HG02798 (cell line): Measurements from ENCODE around the gene ZMIZ1.

Source experiments
- ATAC-seq: cut with Tn5 transposase; IDR thresholded peaks from one replicate; pipeline ENCODE4 v1.9.1; 2021; ENCODE audit warnings: mild to moderate bottlenecking; ENCODE audit not compliant: unreplicated experiment, poor library complexity

ZMIZ1 gene

DNA sequence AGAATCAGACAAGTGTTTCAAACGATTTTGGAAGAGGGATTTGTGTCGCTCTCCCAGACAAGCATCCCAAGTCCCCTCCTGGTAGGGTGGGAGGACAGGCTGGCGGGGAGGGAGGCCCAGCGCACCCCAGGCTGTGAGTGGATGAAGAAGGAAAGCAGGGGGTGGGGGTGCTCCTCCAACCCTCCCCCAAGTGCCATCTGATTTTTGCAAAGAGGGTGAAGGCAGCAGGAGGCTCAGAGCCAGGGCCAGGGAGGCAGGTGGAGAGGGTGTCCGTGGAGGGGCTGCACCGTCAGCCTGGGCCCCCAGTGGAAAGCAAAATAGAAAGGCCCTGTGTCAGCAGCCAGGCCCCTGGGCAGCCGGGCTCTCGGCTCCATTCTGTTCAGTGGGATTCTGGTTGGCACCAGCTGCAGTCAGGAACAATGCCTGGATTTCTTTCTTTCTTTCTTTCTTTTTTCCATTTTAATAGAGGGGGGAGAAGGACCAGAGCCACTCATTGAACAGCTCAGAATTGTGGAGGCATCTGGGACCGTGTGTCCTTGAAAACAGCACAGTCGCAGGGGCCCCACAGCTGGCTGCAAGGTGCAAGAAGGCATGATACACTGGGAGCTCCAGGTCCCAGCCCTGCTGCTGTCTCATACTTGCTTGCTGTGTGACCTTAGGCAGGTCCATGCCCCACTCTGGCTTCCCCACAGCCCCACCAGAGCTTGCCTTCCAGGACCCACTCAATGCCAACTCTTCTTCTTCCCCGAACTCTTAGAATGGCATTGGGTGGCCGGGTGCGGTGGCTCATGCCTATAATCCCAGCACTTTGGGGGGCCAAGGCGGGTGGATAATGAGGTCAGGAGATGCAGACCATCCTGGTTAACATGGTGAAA is 7.1 kb upstream of the ZMIZ1 start:
- no peak for ATAC-seq

DNA sequence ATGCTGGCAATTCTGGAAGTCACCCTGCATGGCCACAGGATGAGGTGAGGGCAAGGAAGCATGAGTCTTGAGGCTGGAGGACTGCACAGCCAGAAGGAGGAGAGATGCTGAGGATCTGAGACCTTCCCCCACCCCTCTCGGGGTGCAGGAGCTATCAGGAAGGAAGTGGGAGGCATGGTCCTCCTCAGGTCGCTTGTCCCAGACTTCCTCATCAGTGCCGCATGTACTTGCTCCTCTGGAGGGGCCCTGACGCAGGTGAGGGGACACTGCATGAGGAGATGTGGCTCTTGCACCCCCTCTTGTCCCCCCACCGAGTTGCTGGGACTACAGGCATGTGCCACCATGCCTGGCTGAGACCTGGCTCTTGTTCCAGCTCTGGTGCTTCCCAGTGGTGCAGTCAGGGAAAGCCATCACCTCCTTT is 5.7 kb upstream of the ZMIZ1 start:
- ATAC-seq = no peak

DNA sequence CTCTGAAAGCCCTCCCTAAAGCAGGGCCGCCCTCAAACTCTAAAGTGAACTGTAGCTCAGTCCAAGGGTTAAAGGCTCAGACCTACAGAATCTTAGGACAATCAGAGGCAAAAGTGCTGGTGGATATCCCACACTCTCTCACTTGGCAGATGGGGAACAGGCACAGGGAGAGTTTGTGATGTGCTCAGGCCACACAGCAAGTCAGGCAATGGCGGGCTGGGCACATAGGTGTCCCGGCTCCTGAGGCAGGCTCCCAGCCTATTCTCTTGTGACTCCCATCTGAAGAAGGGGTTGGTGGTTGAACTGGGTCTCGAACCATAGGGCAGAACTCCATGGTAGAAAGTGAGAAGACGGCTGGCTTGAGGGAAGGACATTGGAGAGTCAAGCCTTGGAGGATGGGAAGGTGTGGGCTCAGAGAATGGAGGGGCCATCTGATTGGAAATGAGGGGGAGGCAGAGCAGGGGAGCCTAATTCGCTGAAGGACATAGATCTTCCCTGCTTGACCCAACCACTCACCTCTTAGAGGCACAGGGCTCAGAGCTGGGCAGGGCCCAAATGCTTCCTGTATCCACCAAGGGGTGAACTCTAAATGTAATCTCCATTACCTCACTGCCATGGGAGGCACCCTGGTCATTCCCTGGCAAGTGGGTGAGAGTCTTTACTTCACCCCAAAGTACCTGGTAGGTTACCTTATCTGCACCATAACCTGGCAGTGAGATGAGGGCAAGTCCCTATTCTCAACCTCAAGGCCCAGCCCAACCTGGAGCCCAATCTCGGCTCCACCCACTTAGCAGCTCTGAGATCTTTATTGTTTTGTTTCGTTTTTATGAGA is 4.9 kb upstream of the ZMIZ1 start:
- ATAC-seq = no peak

DNA sequence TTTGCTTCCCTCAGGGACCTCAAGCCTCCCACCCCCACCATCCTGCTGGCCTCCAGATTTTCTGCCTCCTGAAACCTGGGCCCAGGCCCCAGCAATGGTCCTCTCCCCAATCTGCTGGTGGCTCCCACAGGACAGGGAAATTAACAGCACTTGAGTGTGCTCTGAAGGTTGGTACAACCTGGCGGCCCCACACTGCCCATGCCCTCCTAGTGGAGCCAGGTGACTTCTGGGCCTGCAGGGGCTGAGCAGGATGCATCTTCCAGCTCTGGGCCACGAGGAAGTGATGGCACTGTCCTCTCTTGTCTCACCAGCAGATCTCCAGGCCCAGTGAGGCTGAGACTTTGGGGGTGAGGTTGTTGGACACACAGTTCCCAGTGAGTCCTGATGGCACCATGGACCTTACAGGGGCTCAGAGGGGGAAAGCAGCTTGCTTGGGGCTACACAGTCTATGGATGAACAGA is 3.6 kb upstream of the ZMIZ1 start:
- ATAC-seq = no peak

DNA sequence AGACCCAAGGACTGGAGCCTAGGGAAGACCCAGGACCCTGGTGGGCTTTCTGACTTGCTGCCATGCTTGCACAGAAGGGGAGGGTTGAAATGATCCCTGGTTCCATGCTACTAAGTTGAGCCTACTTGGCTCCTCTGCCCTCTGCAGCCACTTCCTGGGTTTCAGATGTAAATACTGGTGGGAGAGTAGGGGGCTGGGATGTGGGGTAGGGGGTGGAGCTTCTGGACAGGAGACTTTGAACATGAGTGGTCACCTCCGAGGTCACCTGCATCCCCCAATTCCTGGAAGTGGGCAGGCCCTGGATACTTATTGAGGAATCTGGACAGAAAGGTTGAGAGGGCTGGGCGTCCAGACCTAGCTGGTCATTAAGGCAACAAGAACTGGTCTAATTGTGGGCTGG is 2.9 kb upstream of the ZMIZ1 start:
- ATAC-seq = no peak

DNA sequence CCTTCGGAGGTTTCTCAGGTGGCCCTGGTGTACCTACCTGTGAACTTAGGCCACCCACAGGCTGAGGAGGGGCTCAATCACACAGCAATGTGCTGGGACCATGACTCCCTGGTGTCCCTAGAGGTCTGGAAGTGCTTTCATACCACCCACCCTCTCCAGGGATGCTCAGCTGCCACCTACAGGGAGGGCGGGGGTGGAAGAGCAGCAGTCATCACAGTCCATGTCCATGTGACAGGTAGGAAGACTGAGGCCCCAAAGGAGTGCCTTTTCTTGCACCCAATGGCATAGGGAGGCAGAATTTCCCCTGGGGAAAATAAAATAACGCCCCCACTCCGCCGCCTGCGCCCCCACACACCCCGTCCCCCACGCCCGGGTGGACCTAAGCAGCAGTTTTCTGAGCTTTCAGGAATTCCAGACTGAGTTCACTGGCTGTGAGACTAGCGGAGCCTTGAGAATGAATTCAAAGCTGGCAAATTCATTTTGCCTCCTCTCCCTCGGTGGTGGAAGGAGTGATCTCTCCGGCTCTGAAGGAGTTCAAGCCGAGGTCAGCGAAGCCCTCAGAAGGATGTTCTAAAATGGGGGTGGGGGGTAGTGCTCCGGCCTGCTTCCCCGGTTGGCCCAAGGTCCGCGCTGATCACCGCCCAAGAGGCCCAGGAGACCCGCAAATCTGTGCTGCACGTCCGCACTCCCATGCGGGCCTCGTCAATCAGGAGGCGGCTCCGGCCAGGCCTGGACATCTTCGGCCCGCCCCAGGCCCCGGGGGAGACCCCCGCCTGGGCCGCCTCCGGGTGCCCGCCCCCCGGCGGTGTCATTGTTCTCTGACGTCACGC is 2.1 kb upstream of the ZMIZ1 start:
- ATAC-seq = peak; percentile 3

DNA sequence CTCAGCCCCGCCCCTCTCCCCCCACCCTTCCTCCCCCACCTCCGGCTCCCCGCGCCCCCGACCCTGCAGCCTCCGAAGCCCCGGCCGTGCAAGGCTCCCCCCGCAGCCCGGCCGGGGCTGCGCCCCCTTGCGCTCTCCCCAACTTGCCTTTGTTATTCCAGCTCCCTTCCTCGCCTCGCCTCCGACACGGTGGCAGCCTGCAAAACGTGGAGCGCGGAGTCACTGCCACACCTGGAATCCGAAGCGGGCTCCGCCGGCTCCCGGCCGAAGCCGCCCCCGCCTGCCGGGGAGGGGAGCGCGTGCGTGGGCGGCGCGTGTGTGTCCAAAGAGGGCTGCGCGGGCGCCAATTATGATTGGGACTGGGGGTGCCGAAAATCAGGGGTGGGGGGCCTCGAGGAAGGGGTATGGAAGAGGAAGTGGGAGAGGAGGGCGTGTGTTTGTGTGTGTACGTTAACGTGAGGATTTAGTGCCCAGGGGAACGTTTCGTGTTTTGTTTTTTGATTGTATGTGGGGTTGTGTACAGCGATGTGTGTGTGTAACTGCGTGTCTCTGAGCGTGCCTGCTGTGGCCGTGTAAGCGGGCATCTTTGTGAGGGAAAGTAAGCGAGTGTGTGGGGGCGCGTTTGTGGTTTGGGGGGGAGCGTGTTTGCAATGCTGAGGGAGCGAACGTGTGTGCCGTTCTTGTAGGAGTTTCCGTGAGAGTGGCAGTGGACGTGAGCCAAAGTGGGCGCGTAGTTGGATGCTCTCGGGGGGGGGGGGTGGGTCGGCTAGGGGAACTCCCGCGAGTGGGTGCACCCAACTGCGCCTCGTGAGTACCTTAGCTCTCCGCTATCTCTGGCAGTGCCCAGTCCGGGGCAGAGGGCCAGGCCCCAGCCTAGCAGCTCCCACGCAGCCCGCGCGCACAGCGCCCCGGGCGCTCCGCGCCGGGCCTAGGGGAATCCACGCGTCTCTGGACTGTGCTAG is 1.2 kb upstream of the ZMIZ1 start:
- ATAC-seq = peak; percentile 20

DNA sequence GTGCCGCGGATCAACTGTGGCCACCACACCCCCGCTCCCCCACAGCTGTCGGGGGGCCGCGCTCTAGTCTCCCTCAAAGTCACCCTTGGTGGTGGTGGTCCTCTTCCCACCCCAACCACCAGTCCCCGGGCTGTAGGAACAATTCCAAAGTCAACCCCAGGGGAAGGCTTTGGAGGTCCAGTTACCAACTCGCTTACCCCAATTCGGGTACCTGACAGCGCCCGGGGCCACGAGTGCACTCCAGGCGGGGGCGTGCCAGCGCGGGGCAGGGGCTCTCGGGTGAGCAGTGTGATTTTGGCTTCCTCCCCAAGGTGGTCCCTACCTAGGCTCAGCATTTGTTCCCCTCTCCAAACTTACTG is 584 bp upstream of the ZMIZ1 start:
- no peak for ATAC-seq

DNA sequence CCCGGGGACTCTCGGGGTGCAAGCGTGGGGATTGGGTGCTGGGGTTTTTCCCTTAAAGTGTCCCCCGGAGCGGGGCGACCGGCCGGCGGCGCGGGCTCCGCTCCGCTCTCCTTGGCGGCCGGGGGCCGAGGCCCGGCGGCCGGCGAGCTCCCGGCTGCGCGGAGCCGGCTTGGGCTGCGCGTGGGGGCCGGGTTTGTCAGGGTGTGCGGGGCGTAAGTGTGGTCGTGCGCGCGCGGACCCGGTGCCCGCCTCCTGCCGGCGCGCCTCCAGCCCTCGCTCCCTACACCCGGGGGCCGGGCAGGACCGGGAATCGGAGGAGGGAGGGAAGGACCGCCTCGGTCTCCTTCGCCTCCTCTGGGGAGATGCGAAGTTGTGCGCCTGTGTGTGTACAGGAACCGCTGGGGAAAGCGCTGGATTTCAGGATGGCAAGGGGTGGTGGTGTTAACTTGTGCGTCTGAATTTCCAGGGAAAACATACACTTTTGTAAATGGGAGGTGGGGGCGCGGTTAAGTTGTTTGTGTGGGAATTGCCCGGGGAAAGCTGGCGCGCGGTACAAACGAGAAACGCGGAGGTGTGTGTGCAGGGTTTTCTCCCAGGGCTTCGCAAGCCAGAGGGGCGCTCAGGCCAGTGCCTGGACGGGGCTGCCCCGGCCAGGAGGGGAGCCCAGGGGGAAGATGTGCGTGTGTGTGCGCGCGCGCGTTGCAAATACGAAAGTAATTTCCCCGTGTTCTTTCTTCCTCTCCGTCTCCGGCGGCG is 737 bp downstream of the ZMIZ1 start:
- peak; percentile 10 for ATAC-seq

DNA sequence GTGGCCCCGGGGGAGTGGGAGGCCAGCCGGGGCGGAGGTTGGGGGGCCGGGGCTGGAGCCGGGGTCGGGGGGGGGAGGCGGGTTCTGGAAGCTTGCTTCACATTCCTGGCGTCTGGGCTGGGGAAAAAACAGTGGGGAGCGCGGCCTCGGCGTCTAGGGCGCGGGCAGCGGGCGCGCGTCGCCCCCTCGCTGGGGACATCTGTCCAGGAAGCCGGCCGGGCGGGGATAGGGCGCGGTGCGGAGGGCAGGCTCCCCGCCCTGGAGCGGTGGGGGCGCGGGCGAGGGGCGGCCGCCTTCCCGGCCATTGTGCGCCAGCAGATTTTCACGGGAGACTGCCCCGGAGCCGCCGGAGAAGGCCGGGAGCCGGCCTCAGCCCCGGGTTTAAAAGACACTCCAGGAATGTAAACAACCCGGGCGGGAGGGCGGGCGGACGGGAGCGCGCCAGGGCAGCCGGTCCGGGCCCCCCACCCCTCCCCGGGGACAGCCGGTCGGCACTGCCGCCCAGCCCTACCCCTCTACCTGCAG is 1.4 kb downstream of the ZMIZ1 start:
- ATAC-seq = no peak

DNA sequence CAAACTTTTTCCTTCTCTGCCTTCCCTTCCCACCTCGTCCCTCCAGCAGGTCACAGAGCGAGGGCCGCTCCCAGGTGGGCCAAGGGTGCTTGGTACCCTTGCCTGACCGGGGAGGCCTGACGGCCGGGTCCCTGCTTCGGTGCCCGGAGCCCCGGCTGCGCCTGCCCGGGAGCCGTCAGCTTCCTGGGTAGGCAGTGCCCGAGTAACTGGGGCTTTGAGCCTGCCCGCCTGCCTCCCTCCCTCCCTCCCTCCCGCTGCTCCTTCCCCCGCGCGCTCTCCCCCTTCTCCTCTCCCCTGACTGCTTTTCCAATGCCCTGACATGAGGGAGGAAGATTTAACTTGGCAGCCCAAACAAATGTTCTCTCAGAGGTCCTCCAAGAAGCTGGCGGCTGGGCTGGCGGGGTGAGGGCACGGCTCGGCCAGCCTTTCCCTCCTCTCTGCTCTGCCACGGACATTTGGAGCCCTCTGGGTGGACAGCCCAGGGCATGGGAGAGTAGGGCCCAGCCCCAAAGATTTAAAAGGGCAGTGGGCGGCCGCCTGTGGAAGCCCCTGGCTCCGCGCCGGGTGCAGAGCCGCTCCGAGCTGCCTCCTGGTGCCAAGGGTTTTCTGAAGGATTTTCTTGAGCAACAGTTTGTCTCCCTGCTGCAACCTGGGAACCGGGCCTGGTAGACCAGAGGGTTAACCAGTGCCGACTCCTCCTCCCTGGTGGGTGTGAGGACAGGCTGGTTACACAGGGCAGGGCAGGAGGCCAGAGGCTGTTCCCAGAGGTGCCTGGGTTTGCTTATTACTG is 2.0 kb downstream of the ZMIZ1 start:
- no peak for ATAC-seq

DNA sequence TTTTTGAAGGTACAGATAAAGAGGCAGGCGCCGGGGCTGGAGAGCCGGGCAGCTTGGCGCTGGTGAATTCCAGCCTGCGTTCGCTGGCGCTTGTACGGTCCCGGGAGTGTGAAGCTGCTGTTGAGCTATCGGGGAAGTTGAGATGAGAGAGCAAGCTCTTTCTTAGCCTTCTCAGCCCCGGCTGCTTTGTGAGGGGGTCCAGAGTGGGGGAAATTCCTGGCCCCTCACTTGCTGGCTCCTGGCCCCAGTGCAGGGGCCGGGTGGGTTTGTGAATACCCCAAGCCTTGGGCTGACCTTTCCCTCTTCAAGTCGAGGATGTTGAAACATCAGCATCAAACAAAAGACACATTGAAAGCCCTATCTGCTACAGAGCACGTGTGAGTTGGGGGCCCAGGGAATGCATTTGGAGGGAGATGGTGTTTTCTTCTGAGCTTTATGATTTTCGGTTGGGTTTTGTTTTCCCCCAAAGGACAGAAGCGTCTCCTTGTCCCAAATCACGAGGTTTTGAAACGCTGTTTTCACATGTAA is 2.7 kb downstream of the ZMIZ1 start:
- ATAC-seq = no peak

DNA sequence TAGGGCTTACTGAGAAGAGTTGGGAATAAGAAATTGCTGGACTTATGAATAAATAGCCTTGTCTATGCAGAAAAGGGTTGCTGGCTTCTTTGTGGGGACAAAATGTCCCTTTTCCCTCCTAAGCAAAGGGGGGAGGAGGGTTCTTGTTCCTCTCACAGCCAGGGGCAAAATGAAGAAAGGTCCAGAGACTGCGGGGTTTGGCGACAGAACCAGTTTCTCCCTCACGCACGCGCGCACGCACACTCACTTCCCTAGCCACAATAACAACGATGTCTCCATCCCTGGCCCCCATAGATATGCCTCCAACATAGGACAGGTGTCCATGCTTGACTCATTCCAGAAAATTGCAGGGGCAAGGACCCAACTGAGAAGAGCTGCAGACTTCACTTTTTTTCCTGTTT is 3.3 kb downstream of the ZMIZ1 start:
- ATAC-seq = no peak

DNA sequence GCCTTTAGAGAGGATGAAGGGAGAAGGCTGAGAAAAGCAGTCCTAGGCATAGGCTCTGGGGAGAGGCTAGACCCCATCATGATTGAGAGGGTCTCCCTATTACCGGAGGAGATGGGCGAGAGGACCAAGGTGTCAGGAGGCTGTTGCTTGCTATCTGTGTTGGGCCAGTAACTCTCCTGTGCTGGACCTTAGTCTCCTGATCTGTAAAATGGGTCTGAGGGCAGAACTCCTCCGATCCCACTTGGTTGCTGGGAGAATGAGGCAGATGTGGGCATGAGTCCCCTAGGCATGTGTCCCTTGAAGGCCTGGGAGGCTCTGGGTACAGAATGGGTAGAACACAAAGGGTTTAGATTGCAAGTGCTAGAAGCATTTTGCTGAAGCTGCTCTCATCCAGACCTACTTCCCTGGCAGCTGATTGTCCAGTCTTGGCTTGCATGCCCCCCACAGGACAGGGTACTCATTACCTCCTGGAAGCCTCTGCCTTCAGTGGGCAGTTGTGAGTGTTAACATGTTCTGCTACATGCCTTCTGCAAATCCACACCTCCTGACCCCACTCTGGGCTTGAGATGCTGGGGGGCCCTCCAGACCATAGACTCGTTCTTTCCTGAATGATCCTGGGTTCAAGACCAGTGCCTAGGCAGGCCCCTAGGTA is 4.4 kb downstream of the ZMIZ1 start:
- ATAC-seq = no peak

DNA sequence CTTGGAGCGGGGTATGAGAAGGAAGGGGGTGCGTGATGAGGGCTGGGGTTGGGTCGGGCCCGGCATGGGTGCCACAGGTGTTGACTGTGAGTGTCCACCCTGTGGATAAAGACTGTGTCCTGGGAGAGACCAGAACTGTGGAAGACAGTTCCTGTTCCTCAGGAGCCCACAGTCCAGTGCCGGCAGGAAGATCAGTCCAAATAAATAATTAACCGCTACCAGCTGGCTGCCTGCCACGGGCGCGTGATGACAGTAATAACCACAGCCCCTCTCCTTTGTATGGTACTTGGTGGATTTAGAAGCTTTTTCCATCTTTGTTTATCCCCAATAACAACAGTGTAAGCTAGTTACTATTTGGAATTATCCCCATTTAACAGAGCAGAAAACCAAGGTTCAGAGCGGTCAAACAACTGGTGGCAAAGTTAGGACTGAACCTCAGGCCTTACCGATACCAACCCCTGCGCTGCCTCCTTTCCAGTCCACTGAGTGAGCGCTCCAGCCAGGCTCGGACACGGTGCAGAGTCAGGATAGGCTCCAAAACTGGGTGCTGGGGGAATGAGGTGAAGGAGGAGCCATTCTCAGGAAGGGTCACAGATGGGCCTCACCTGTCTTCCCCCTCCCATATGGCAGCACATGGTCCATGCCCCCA is 5.1 kb downstream of the ZMIZ1 start:
- ATAC-seq = no peak

DNA sequence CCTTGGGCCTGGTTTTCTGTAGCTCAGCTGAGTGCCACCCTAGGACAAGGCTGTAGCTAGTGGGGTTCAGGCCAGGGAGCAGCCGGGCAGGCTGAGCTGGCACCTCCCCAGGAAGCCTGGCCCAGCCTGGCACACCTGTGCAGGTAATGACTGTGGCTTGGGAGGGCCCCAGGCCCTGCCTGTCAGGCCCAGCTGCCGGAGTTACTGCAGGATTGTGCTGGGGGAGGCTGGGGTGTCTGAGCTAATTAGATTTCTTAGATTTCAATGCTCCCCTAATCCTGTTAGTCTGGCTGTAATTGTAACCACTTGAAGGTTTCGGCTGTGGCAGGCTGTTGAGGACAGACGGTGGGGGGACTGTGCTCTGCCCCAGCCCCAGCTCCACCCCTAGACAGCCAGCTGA is 6.0 kb downstream of the ZMIZ1 start:
- no peak for ATAC-seq

DNA sequence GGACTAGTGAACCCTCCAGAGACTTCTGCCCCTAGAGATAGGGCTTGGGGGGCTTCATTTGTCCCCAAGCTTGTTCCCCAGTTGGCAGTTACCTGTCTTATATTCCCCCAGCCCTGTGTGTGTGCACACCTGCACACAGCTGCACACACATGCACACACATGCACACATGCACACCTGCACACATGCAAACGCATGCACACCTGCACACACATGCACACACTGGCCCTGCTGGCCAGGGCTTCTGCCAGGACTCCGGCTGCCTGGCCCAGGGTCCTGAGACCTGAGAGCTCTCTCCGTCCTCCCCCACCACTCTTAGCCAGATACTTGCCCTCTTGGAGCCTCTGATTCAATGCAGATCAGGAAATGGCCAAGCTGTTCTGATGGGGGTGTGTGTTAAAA is 6.7 kb downstream of the ZMIZ1 start:
- ATAC-seq = no peak
